Measurements from ENCODE around the gene LYZL1.
"Not testable (repeated sequence)": the region's sequence is repeated elsewhere in the genome, so short reads cannot be mapped to it uniquely, and the experiment has no call there.

Gene LYZL1

GRCh38 chr10:29288906-29289305 is at the start of gene LYZL1:
LYZL1 (plus strand) TSS chr10:29289070; CDS start chr10:29291868, 2,798 bp downstream.
- DNase-seq, result not testable (repeated sequence)

GRCh38 chr10:29239569-29240472 is 49.0 kb upstream of the LYZL1 start:
- no peak for DNase-seq

GRCh38 chr10:29240986-29241660 is 47.7 kb upstream of the LYZL1 start:
- no peak for DNase-seq

- no peak for DNase-seq
These were observed 46.9 kb upstream of the LYZL1 start for GRCh38 chr10:29241925-29242324.

- DNase-seq, result no peak
These were observed 45.8 kb upstream of the LYZL1 start for GRCh38 chr10:29243066-29243465.

- no peak for DNase-seq
These were observed 45.1 kb upstream of the LYZL1 start for GRCh38 chr10:29243750-29244149.

- DNase-seq, result no peak
These were observed 43.9 kb upstream of the LYZL1 start for GRCh38 chr10:29244978-29245377.

- DNase-seq, result no peak
These were observed 43.4 kb upstream of the LYZL1 start for GRCh38 chr10:29245476-29245875.

GRCh38 chr10:29246449-29246848 is 42.4 kb upstream of the LYZL1 start:
- no peak for DNase-seq

- no peak for DNase-seq
These were observed 40.7 kb upstream of the LYZL1 start for GRCh38 chr10:29248158-29248557.

GRCh38 chr10:29249018-29249417 is 39.9 kb upstream of the LYZL1 start:
- DNase-seq, result no peak

- no peak for DNase-seq
These were observed 38.8 kb upstream of the LYZL1 start for GRCh38 chr10:29250066-29250465.

- DNase-seq, result no peak
These were observed 35.8 kb upstream of the LYZL1 start for GRCh38 chr10:29252811-29253689.

GRCh38 chr10:29253690-29254029 is 35.2 kb upstream of the LYZL1 start:
- DNase-seq, result no peak

- DNase-seq, result no peak
These were observed 34.5 kb upstream of the LYZL1 start for GRCh38 chr10:29254123-29255046.

GRCh38 chr10:29255104-29255503 is 33.8 kb upstream of the LYZL1 start:
- DNase-seq, result no peak

- DNase-seq, result no peak
These were observed 32.9 kb upstream of the LYZL1 start for GRCh38 chr10:29256019-29256418.

GRCh38 chr10:29256586-29256985 is 32.3 kb upstream of the LYZL1 start:
- DNase-seq, result no peak

- peak; percentile 82 for DNase-seq
These were observed 31.6 kb upstream of the LYZL1 start for GRCh38 chr10:29257106-29257783.

- no peak for DNase-seq
These were observed 31.1 kb upstream of the LYZL1 start for GRCh38 chr10:29257784-29258135.

- DNase-seq, result no peak
These were observed 29.4 kb upstream of the LYZL1 start for GRCh38 chr10:29259498-29259897.

GRCh38 chr10:29263506-29263905 is 25.4 kb upstream of the LYZL1 start:
- DNase-seq, result no peak

Data from SIG-M5 (cell line).